ENCODE measurements around the gene ELAC1. TPM values are rescaled to one million over a fixed set of nuclear protein-coding genes. Genes with fewer than 3 reads are reported as not detected.
"Not testable (repeated sequence)": the region's sequence is repeated elsewhere in the genome, so short reads cannot be mapped to it uniquely, and the experiment has no call there.

ELAC1 gene
- total and polyA plus RNA-seq, 2 donors = 8.5 to 11.7 TPM

DNA sequence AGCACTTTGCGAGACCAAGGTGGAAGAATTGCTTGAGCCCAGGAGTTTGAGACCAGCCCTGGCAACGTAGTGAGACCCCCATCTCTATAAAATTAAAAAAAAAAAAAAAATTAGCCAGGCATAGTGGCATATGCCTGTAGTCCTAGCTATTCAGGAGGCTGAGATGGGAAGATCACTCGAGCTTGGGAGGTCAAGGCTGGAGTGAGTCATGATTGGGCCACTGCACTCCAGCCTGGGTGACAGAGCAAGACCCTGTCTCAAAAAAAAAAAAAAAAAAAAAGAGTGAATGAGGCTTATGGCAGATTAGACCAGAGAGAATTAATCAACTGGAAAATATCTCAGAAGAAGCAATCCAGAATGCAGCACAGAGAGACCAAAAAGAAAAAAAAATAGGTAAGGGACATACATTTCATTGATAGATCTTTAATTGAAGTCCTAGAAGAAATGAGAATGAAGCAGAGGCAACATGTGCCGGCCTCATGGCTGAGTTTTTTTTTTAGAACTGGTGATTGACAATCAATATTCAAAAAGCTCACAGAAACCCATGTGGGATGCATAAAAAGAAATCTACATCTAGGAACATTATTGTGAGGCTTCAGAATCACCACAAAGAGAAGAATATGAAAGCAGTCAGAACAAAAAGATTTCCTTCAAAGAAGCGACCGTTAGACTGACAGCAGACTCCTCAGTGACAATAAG, 32.2 kb upstream of the ELAC1 start:
- Histone ChIP-seq H3K9me3 (ENCODE audit: control insufficient read depth in 2 of 2, insufficient read depth in 1 of 2, low read length in 1 of 2) (no peaks in the 10 kb centered on the region), H3K36me3 (ENCODE audit: control insufficient read depth in 2 of 2, insufficient read depth in 2 of 2, low read length in 1 of 2) (peaks cover 5 to 7% of the 10 kb centered on the region in 2 donors), H3K27ac (ENCODE audit: low read depth in 1 of 2, low read length in 1 of 2) (no peak overlapping the region), H3K4me3 (ENCODE audit: low read length in 2 of 2) (no peak overlapping the region), H3K4me1 (ENCODE audit: control insufficient read depth in 2 of 2, insufficient read depth in 2 of 2, low read length in 2 of 2) (no peaks in the 10 kb centered on the region), H3K27me3 (ENCODE audit: control insufficient read depth in 2 of 2, insufficient read depth in 1 of 2, low read length in 1 of 2) (no peaks in the 10 kb centered on the region)
- DNase-seq (ENCODE audit: low read depth in 6 of 9, low spot score in 9 of 9) = no peak
- WGBS = 86% methylated on average over 6 of the region's 6 CpGs

DNA sequence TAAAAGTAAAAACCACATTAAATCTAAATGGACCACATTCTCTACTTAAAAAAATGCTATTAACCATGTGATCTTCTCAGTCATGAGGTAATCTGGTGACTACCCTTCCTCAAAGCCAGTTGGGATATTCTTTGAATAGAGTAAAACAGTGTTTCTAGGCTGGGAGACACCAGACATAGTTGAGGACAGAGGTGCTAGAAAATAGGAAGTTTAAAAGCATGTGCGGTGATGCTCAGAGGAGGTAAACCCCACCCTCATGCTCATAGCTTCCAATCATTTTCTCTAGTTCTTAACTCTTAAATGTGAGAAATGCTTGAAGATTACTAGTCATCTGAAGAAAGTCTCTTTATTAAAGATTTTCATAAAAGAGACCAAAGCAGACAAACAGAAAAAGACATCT, 30.7 kb upstream of the ELAC1 start:
- Histone ChIP-seq H3K9me3 (ENCODE audit: control insufficient read depth in 2 of 2, insufficient read depth in 1 of 2, low read length in 1 of 2) (no peaks in the 10 kb centered on the region), H3K36me3 (ENCODE audit: control insufficient read depth in 2 of 2, insufficient read depth in 2 of 2, low read length in 1 of 2) (peaks cover 5 to 7% of the 10 kb centered on the region in 2 donors), H3K4me3 (ENCODE audit: low read length in 2 of 2) (no peak overlapping the region), H3K27ac (ENCODE audit: low read depth in 1 of 2, low read length in 1 of 2) (no peak overlapping the region), H3K4me1 (ENCODE audit: control insufficient read depth in 2 of 2, insufficient read depth in 2 of 2, low read length in 2 of 2) (no peaks in the 10 kb centered on the region), H3K27me3 (ENCODE audit: control insufficient read depth in 2 of 2, insufficient read depth in 1 of 2, low read length in 1 of 2) (no peaks in the 10 kb centered on the region)
- WGBS = 98% methylated on average over 1 of the region's 1 CpG
- DNase-seq (ENCODE audit: low read depth in 6 of 9, low spot score in 9 of 9) = no peak

DNA sequence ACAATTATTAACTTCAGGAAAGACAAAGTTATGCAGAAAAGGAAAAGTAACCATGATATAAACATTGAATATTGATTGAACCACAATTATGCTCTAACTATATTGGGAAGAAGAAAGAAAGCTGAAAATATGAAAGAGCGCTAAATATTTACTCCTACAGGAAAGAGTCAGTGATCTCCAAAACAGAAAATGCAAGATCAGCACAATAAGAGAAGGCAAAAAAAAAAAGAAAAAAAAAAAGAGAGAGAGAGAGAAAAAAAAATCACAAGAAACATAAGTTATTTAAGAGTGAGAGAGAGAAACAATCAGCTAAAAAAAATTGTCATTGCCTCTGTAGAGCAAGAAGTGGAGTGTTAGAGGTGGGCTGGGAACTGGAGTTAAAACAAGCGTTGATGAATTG, 28.9 kb upstream of the ELAC1 start:
- H3K4me3 ChIP-seq (ENCODE audit: low read length in 2 of 2) = no peak overlapping the region
- no peaks in the 10 kb centered on the region for H3K4me1 ChIP-seq (ENCODE audit: control insufficient read depth in 2 of 2, insufficient read depth in 2 of 2, low read length in 2 of 2)
- no peaks in the 10 kb centered on the region for H3K27me3 ChIP-seq (ENCODE audit: control insufficient read depth in 2 of 2, insufficient read depth in 1 of 2, low read length in 1 of 2)
- WGBS = 97% methylated on average over 2 of the region's 2 CpGs
- H3K36me3 ChIP-seq (ENCODE audit: control insufficient read depth in 2 of 2, insufficient read depth in 2 of 2, low read length in 1 of 2) = peaks cover 7 to 12% of the 10 kb centered on the region in 2 donors
- H3K27ac ChIP-seq (ENCODE audit: low read depth in 1 of 2, low read length in 1 of 2) = no peak overlapping the region
- no peaks in the 10 kb centered on the region for H3K9me3 ChIP-seq (ENCODE audit: control insufficient read depth in 2 of 2, insufficient read depth in 1 of 2, low read length in 1 of 2)
- DNase-seq (ENCODE audit: low read depth in 6 of 9, low spot score in 9 of 9) = no peak

DNA sequence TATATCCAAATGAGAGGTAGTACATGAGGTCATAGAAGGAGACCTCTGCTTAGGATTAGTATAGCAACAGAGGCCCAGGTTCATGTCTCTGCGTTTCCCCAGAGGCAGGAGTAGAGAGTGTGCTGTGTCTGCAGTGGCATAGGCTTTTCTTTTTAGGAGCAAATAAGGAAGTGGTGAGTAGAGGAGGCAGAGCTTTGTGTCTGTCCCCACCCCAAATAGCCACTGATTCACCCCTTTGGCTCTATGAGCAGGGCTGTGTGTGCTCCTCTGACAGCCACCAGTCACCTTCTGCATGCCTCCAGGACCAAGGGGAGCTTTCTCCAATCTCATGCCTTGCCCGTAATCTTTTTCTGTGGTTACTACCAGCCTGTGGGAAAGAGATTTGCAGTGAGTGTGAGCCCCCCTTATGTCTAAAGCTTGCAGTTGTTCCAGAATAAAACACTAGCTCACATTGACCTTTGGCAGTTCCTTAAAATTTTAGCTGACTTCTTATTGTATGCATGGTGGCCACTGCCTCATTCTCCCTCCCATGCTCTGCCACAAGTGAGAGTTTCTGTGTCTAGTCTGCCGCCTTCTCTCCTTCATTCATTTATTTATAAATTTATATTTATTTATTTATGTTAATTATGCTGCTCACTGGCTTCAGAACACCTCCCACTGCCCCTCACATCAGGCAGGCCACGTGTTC, 23.5 kb upstream of the ELAC1 start:
- Histone ChIP-seq H3K27ac (ENCODE audit: low read depth in 1 of 2, low read length in 1 of 2) (no peak overlapping the region), H3K27me3 (ENCODE audit: control insufficient read depth in 2 of 2, insufficient read depth in 1 of 2, low read length in 1 of 2) (no peaks in the 10 kb centered on the region), H3K36me3 (ENCODE audit: control insufficient read depth in 2 of 2, insufficient read depth in 2 of 2, low read length in 1 of 2) (peaks cover 11 to 16% of the 10 kb centered on the region in 2 donors), H3K4me3 (ENCODE audit: low read length in 2 of 2) (no peak overlapping the region), H3K9me3 (ENCODE audit: control insufficient read depth in 2 of 2, insufficient read depth in 1 of 2, low read length in 1 of 2) (no peaks in the 10 kb centered on the region), H3K4me1 (ENCODE audit: control insufficient read depth in 2 of 2, insufficient read depth in 2 of 2, low read length in 2 of 2) (no peaks in the 10 kb centered on the region)
- no peak for DNase-seq (ENCODE audit: low read depth in 6 of 9, low spot score in 9 of 9)
- 96% methylated on average over 4 of the region's 4 CpGs for WGBS

DNA sequence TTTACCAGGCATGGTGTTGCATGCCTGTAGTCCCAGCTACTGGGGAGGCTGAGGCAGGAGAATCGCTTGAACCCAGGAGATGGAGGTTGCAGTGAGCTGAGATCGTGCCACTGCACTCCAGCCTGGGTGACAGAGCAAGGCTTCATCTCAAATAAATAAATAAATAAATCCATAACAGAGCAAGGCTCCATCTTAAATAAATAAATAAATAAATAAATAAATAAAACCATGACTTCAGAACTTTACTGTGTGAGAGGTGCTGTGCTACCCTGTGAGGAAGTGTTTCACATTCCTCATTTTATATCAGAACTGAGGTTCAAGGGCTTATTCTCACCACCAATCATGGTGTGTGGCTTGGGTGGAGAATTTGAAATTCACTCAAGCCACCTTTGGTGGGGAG, 21.9 kb upstream of the ELAC1 start:
- not testable (repeated sequence) for H3K4me3 ChIP-seq (ENCODE audit: low read length in 2 of 2); H3K27me3 ChIP-seq (ENCODE audit: control insufficient read depth in 2 of 2, insufficient read depth in 1 of 2, low read length in 1 of 2); H3K27ac ChIP-seq (ENCODE audit: low read depth in 1 of 2, low read length in 1 of 2); H3K4me1 ChIP-seq (ENCODE audit: control insufficient read depth in 2 of 2, insufficient read depth in 2 of 2, low read length in 2 of 2); DNase-seq (ENCODE audit: low read depth in 6 of 9, low spot score in 9 of 9); H3K9me3 ChIP-seq (ENCODE audit: control insufficient read depth in 2 of 2, insufficient read depth in 1 of 2, low read length in 1 of 2)
- WGBS = 99% methylated on average over 2 of the region's 2 CpGs
- peaks cover 11 to 16% of the 10 kb centered on the region in 2 donors for H3K36me3 ChIP-seq (ENCODE audit: control insufficient read depth in 2 of 2, insufficient read depth in 2 of 2, low read length in 1 of 2)

DNA sequence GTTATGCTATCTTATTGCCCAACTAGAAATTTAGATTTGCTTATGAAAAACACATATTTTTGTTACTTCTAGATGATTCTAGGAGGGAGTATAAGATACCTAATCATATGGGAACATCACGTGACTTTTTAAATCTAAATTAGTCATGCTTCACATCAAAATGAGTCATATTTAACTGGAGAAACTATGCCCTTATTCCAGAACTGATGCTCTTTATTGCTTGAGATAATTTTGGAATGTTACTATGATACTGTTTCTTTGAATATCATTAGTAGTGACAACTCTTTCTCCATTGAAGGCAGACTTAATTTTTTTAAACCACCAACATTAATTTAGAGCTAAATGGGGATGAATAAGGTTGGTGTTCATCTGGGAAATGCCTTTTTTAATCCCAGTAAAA, 19.9 kb upstream of the ELAC1 start:
- Histone ChIP-seq H3K36me3 (ENCODE audit: control insufficient read depth in 2 of 2, insufficient read depth in 2 of 2, low read length in 1 of 2) (peaks cover 11 to 16% of the 10 kb centered on the region in 2 donors), H3K9me3 (ENCODE audit: control insufficient read depth in 2 of 2, insufficient read depth in 1 of 2, low read length in 1 of 2) (no peaks in the 10 kb centered on the region), H3K27me3 (ENCODE audit: control insufficient read depth in 2 of 2, insufficient read depth in 1 of 2, low read length in 1 of 2) (no peaks in the 10 kb centered on the region), H3K4me3 (ENCODE audit: low read length in 2 of 2) (no peak overlapping the region), H3K27ac (ENCODE audit: low read depth in 1 of 2, low read length in 1 of 2) (no peak overlapping the region), H3K4me1 (ENCODE audit: control insufficient read depth in 2 of 2, insufficient read depth in 2 of 2, low read length in 2 of 2) (no peaks in the 10 kb centered on the region)
- 94% methylated on average over 1 of the region's 1 CpG for WGBS
- no peak for DNase-seq (ENCODE audit: low read depth in 6 of 9, low spot score in 9 of 9)

DNA sequence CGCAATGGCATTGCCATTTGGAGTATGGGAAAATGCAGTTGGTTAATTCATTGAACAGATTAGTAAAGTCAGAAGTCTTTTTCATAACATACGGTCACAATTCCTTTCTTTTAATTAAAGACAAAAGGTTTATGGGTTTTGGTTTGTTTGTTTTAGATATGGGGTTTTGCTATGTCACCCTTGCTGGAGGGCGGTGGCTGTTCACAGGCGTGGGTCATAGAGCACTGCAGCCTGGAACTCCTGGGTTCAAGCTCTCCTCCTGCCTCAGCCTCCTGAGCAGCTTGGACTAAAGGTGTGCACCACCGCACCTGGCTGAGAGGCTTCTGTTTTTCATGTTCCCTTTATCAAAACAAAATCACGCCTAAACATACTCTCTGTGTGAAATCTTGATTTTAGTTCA, 18.7 kb upstream of the ELAC1 start:
- Histone ChIP-seq H3K36me3 (ENCODE audit: control insufficient read depth in 2 of 2, insufficient read depth in 2 of 2, low read length in 1 of 2) (peaks cover 8% of the 10 kb centered on the region in 2 donors), H3K27ac (ENCODE audit: low read depth in 1 of 2, low read length in 1 of 2) (no peak overlapping the region), H3K27me3 (ENCODE audit: control insufficient read depth in 2 of 2, insufficient read depth in 1 of 2, low read length in 1 of 2) (no peaks in the 10 kb centered on the region), H3K4me3 (ENCODE audit: low read length in 2 of 2) (no peak overlapping the region), H3K9me3 (ENCODE audit: control insufficient read depth in 2 of 2, insufficient read depth in 1 of 2, low read length in 1 of 2) (no peaks in the 10 kb centered on the region), H3K4me1 (ENCODE audit: control insufficient read depth in 2 of 2, insufficient read depth in 2 of 2, low read length in 2 of 2) (no peaks in the 10 kb centered on the region)
- over 99% methylated on average over 6 of the region's 6 CpGs for WGBS
- no peak for DNase-seq (ENCODE audit: low read depth in 6 of 9, low spot score in 9 of 9)

DNA sequence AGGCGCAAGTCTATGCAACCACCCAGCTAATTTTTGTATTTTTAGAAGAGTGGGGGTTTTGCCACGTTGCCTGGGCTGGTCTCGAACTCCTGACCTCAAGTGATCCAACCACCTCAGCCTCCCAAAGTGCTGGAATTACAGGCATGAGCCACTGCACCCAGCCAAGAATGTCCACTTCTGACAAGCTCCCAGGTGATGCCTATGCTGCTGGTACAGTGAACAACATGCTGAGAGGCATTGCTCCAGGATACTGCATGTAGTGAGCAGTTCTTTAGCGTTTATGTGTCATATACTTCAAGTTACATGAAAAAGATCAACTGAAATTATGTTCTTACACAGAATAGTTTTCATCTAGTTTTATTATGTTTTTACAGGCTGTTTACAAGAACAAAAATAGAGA, 17.2 kb upstream of the ELAC1 start:
- Histone ChIP-seq H3K9me3 (ENCODE audit: control insufficient read depth in 2 of 2, insufficient read depth in 1 of 2, low read length in 1 of 2) (no peaks in the 10 kb centered on the region), H3K4me1 (ENCODE audit: control insufficient read depth in 2 of 2, insufficient read depth in 2 of 2, low read length in 2 of 2) (no peaks in the 10 kb centered on the region), H3K27me3 (ENCODE audit: control insufficient read depth in 2 of 2, insufficient read depth in 1 of 2, low read length in 1 of 2) (no peaks in the 10 kb centered on the region), H3K36me3 (ENCODE audit: control insufficient read depth in 2 of 2, insufficient read depth in 2 of 2, low read length in 1 of 2) (peaks cover 0 to 2% of the 10 kb centered on the region in 2 donors), H3K4me3 (ENCODE audit: low read length in 2 of 2) (no peak overlapping the region), H3K27ac (ENCODE audit: low read depth in 1 of 2, low read length in 1 of 2) (no peak overlapping the region)
- 96% methylated on average over 4 of the region's 4 CpGs for WGBS
- no peak for DNase-seq (ENCODE audit: low read depth in 6 of 9, low spot score in 9 of 9)

DNA sequence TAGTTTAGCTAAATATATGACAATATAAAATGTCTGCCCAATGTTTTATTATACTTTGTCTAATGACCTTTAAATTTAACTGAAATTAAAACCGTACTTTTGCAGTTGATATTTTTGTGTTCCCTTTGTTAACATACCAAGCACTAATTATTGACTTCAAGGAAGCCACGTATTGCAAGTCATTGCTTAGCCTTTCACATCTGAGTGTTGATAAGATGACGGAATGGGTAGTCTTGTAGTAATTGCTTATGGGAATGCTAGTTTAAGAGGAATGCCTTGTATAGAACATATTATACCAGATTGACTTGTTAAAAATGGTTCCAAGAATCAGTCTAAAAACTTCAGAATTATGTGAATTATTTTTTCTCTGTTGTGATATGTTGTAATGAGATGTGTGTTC, 14.0 kb upstream of the ELAC1 start:
- Histone ChIP-seq H3K9me3 (ENCODE audit: control insufficient read depth in 2 of 2, insufficient read depth in 1 of 2, low read length in 1 of 2) (no peaks in the 10 kb centered on the region), H3K27ac (ENCODE audit: low read depth in 1 of 2, low read length in 1 of 2) (no peak overlapping the region), H3K4me3 (ENCODE audit: low read length in 2 of 2) (no peak overlapping the region), H3K4me1 (ENCODE audit: control insufficient read depth in 2 of 2, insufficient read depth in 2 of 2, low read length in 2 of 2) (no peaks in the 10 kb centered on the region), H3K36me3 (ENCODE audit: control insufficient read depth in 2 of 2, insufficient read depth in 2 of 2, low read length in 1 of 2) (peaks cover 0 to 2% of the 10 kb centered on the region in 2 donors), H3K27me3 (ENCODE audit: control insufficient read depth in 2 of 2, insufficient read depth in 1 of 2, low read length in 1 of 2) (no peaks in the 10 kb centered on the region)
- no peak for DNase-seq (ENCODE audit: low read depth in 6 of 9, low spot score in 9 of 9)
- WGBS = 98% methylated on average over 3 of the region's 3 CpGs
